ENCODE data around the gene BRCC3. TPM values are rescaled to one million over a fixed set of nuclear protein-coding genes. Genes with fewer than 3 reads are reported as not detected.

BRCC3 gene
- total and polyA plus RNA-seq, 10 of the 15 experiments (the other 5 are each of a cell fraction or from before 2014, with no cell fraction given), result 15.5 to 57.5 (median 35.6) TPM

- CTCF ChIA-PET, result interaction anchor here (0.7 to 4.0 kb wide), 21 partner anchors 9 to 518 kb away, joined by 3 to 18 read pairs (median 5); partner anchors contain the start of genes SPRY3, TMLHE and VBP1
- H4K20me1 ChIP-seq (ENCODE audit: control insufficient read depth, insufficient read depth), result no peaks in the 10 kb centered on the region
- peak; percentile 82 for ATAC-seq
- TF ChIP-seq RAD21 (IDR thresholded peaks at IDR 0.05; ENCODE audit: insufficient read depth, low read depth, low read length), result peak; percentile 54
- TF ChIP-seq EED (IDR thresholded peaks at IDR 0.05; ENCODE audit: low read depth), result no peak
- TF ChIP-seq FOXK2 (IDR thresholded peaks at IDR 0.05), result no peak
- no peak for TF ChIP-seq TCF3 (IDR thresholded peaks at IDR 0.05; ENCODE audit: borderline replicate concordance, insufficient read depth, low read depth, low read length)
- peak; percentile 42 to 63 (median 54) for TF ChIP-seq CTCF (IDR thresholded peaks at IDR 0.05 in 2 of 3, conservative IDR thresholded peaks at IDR 0.05 in 1 of 3; ENCODE audit: control insufficient read depth in 2 of 3, extremely low read depth in 1 of 3, insufficient read depth in 1 of 3, low read depth in 3 of 3, low read length in 3 of 3)
- TF ChIP-seq SMC3 (IDR thresholded peaks at IDR 0.05; ENCODE audit: borderline replicate concordance, low read length), result peak; percentile 52; the same call in 1 of the 2 replicates
- TF ChIP-seq POU2F2 (IDR thresholded peaks at IDR 0.05; ENCODE audit: borderline replicate concordance, low read depth, low read length), result 0 out of 3 replicates have a peak, but pooled peaks have one; percentile 17
- H3K4me3 ChIP-seq, result no peak overlapping the region
- SMC1A ChIA-PET (ENCODE audit: uncharacterized antibody, unreplicated experiment), result interaction anchor here (0.9 to 1.7 kb wide), 6 partner anchors 10 to 555 kb away, joined by 3 to 5 read pairs (median 4); no protein-coding TSS in a partner anchor
- no peak overlapping the region for H3K9ac ChIP-seq (ENCODE audit: control insufficient read depth, insufficient read depth, low read length)
- POLR2A ChIA-PET, result no interaction called here
- BruUV-seq (replicated peaks), result no TSS peak
- in situ Hi-C loops (cut with MboI) (no loop called here), intact Hi-C loops (cut with micrococcal nuclease; ENCODE audit: unreplicated experiment) (loop anchor here (1.0 kb wide), 1 partner anchor 726 kb away; no protein-coding TSS in a partner anchor)
- H3K4me1 ChIP-seq (ENCODE audit: control insufficient read depth, insufficient read depth, low read length), result no peaks in the 10 kb centered on the region
- no peak overlapping the region for H2AFZ ChIP-seq (ENCODE audit: control insufficient read depth, low read depth, low read length)
- H3K27ac ChIP-seq (ENCODE audit: control insufficient read depth, insufficient read depth), result no peak overlapping the region
- no peak for DNase-seq (ENCODE audit: low read depth, low spot score)
- no peaks in the 10 kb centered on the region; a peak in 1 of 4 replicates for H3K36me3 ChIP-seq (ENCODE audit: control insufficient read depth in 2 of 2, insufficient read depth in 2 of 2, low read length in 1 of 2)
- RAD21 ChIA-PET (ENCODE audit: unreplicated experiment), result interaction anchor here (0.8 kb wide), 1 partner anchor 10 kb away, joined by 3 read pairs; no protein-coding TSS in a partner anchor
- H3K9me3 ChIP-seq (replicated peaks; ENCODE audit: control insufficient read depth, insufficient read depth, low read length), result no peaks in the 10 kb centered on the region
- no peaks in the 10 kb centered on the region for H3K79me2 ChIP-seq (ENCODE audit: control insufficient read depth, insufficient read depth, low read length)
- H3K27me3 ChIP-seq (replicated peaks in 1 of 2; ENCODE audit: control insufficient read depth in 2 of 2, insufficient read depth in 2 of 2, low read length in 1 of 2), result no peaks in the 10 kb centered on the region
- 53% methylated on average over 4 of the region's 4 CpGs for WGBS (ENCODE audit: insufficient coverage, insufficient replicate concordance, low lambda C conversion rate, missing lambda C conversion rate)
- peak; percentile 23 for FAIRE-seq
- H3K4me2 ChIP-seq (ENCODE audit: control insufficient read depth, insufficient read depth), result no peak overlapping the region
Measured at GRCh38 chrX:155094468-155095061, 23.3 kb downstream of the BRCC3 start.
